ENCODE measurements around the gene EXOC6B.

The EXOC6B gene

GRCh38 chr2:72859831-72860262, 34.0 kb upstream of the EXOC6B start:
- no peak overlapping the region for H3K27ac ChIP-seq
- TF ChIP-seq CTCF (IDR thresholded peaks at IDR 0.05) (peak; percentile 84), ZFX (IDR thresholded peaks at IDR 0.05; ENCODE audit: borderline replicate concordance) (no peak)

DNA sequence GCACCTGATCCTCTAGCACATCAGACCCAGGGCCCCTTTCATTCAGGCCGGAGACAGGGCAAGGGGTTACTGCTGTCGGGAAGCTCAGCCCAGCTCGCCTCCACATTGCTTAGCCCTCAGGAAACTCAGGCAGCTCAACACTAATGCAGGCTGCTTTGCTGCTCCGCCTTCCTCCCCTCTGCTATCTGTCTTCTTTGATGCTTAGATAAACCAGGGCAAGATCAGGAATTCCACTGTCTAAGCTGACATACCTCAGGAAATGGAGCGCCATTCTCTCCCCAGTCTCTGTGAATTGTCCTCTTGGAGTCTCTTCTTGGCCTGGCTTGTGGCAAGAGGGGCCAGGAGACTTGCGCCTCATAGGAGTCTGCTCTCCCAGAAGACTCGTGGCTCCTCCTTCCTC, 25.5 kb upstream of the EXOC6B start:
- TF ChIP-seq ZFX (IDR thresholded peaks at IDR 0.05; ENCODE audit: borderline replicate concordance), result no peak
- no peak for TF ChIP-seq CTCF (IDR thresholded peaks at IDR 0.05)
- no peak overlapping the region for H3K27ac ChIP-seq

DNA sequence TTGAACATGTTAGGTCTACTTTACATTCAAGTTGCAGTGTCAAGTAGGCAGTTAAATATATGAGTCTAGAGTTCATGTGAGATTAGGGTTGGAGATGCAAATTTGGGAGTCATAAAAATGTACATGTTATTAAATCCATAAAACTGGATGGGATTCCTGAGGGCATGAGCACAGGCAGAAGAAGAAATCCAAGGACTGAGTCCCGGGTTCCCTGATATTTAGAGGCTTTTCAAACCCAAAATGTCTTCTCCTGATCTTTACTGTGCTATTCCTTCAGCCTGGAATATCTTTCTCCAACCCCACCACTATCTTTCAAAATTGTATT, 23.3 kb upstream of the EXOC6B start:
- H3K27ac ChIP-seq, result no peak overlapping the region
- TF ChIP-seq CTCF (IDR thresholded peaks at IDR 0.05), result no peak
- no peak for TF ChIP-seq ZFX (IDR thresholded peaks at IDR 0.05; ENCODE audit: borderline replicate concordance)

- H3K27ac ChIP-seq, result no peak overlapping the region
- TF ChIP-seq ZFX (IDR thresholded peaks at IDR 0.05; ENCODE audit: borderline replicate concordance) (no peak), CTCF (IDR thresholded peaks at IDR 0.05) (no peak)
Measured at GRCh38 chr2:72848436-72849137, 22.8 kb upstream of the EXOC6B start.

DNA sequence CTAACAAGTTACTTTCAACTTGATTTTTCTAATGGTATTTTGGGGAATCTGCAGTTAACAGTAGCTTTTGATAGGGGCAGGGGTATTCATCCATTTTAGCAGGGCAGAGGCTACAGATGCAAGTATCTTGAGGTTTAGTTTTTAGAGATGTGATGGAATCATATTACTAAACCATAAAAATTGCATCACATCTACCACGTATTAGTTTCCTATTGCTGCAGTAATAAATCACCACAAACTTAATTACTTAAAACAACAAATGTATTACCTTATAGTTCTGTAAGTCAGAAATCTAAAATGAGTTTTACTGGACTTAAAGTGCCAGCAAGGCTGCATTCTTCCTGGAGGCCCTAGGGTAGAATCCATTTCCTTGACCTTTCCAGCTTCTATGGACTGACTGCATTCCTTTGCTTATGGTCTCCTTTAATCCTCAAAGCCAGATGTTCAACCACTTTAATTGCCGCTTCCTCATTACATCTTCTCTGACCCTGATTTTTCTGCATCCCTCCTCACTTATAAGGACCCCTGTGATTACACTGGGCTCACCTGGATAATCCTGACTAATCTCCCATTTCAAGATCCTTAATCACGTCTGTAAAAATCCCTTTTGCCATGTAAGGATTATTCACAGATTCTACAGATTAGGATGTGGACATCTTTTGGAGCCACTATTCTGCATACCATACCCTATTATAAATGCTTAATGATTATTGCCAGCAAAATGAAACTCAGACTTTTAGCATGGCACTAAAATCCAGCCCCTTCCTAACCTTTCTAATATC, 21.9 kb upstream of the EXOC6B start:
- TF ChIP-seq CTCF (IDR thresholded peaks at IDR 0.05) (no peak), ZFX (IDR thresholded peaks at IDR 0.05; ENCODE audit: borderline replicate concordance) (no peak)
- no peak overlapping the region for H3K27ac ChIP-seq

DNA sequence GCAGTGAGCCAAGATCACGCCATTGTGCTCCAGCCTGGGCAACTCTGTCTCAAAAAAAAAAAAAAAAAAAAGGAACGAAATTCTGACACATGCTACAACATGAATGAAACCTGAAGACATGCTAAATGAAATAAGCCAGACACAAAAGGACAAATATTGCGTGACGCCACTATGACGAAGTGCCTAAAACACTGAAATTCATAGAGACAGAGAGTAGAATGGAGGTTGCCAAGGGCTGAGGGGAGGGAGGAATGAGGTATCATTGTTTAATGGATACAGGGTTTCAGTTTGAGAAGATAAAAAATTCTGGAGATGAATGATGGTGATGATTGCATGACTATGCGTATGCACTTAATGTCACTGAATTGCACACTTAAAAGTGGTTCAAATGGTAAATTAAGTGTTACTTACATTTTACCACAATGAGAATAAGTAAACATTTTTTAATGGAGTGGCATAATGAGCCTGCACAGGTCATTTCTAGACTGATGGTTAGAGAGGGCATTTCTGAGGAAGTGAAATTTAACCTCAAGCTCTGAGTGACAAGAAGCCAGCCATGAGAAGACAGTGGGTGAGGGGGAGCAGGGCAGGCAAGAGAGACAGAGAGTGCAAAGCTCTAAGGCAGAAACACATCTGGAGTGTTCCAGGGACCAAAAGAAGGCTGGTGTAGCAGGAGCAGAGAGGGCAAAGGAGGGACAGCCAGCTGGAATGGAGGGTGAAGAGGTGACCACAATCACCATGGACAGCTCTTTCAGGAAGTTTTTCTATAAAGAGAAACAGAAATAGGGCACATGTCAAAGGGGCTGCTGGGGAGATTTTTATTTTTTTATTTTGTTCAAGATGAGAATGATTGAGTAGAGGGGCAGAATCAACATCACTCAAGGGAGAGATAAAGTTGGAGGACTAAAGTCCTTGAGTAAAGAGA, 20.6 kb upstream of the EXOC6B start:
- TF ChIP-seq CTCF (IDR thresholded peaks at IDR 0.05) (no peak), ZFX (IDR thresholded peaks at IDR 0.05; ENCODE audit: borderline replicate concordance) (no peak)
- no peak overlapping the region for H3K27ac ChIP-seq
